ENCODE data around the gene KCND3. TPM values are rescaled to one million over a fixed set of nuclear protein-coding genes. Genes with fewer than 3 reads are reported as not detected.

KCND3 gene
- total and polyA plus RNA-seq, 4 donors, result 1.0 to 27.1 (median 6.1) TPM

DNA sequence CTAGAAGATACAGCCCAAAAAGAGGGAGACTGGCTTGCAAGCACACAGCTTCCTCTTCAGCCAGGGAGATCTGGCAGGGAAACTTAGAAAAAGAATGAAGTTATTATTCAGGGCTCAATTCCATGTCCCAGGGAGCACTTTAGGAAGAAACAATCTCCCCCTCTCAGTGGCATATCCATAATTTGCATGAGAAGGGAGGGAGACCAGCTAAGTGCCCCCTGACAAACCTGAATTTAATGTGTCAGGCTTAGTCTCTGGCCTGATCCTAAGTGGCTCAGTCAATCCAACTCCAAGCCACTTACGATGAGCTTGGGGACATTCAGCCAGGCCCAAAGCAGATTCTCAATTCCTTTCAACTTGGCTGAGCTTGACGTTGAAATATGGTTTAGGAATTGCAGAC, 17.7 kb upstream of the KCND3 start (continued):
- TF ChIP-seq HNF4G (IDR thresholded peaks at IDR 0.05) (no peak), FOXA1 (IDR thresholded peaks at IDR 0.05) (no peak)
- TF ChIP-seq, protein P1, sequence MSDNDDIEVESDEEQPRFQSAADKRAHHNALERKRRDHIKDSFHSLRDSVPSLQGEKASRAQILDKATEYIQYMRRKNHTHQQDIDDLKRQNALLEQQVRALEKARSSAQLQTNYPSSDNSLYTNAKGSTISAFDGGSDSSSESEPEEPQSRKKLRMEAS (IDR thresholded peaks at IDR 0.05), result no peak
- TF ChIP-seq, protein P2, sequence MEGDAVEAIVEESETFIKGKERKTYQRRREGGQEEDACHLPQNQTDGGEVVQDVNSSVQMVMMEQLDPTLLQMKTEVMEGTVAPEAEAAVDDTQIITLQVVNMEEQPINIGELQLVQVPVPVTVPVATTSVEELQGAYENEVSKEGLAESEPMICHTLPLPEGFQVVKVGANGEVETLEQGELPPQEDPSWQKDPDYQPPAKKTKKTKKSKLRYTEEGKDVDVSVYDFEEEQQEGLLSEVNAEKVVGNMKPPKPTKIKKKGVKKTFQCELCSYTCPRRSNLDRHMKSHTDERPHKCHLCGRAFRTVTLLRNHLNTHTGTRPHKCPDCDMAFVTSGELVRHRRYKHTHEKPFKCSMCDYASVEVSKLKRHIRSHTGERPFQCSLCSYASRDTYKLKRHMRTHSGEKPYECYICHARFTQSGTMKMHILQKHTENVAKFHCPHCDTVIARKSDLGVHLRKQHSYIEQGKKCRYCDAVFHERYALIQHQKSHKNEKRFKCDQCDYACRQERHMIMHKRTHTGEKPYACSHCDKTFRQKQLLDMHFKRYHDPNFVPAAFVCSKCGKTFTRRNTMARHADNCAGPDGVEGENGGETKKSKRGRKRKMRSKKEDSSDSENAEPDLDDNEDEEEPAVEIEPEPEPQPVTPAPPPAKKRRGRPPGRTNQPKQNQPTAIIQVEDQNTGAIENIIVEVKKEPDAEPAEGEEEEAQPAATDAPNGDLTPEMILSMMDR (IDR thresholded peaks at IDR 0.05; ENCODE audit: low read depth, low read length, missing input control), result no peak

DNA sequence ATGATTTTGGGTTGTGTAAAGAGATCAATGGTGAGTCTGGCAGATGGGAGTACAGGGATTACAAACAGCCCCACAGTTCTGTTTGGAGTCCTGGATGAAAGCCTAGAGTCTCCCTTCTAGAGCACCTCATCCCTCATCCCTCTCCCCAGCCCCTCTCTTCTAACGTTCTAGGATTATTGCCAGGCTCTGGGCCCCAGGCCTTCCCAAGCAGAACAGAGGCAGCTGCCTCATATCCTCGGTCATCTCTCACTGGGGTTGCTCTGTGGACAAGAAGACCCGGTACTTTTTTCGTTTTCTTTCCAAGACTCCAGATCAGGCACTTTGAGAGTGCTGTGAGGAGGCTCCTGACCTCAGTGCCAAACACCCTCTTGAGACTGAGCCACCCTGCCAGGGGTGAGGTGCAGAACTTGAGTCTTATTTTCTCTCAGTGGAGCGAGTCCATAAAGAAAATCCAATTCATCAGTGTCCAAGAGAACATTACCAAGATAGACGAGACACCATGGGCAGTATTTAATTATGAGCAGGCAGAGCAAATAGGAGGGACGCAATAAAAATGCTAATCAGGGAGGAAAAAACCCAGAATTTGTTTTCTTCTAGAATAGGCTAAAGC, 17.1 kb upstream of the KCND3 start:
- Histone ChIP-seq H3K27me3 (ENCODE audit: control insufficient read depth in 4 of 4, insufficient read depth in 4 of 4, low read length in 3 of 4) (no peaks in the 10 kb centered on the region), H3K36me3 (ENCODE audit: control insufficient read depth in 4 of 4, insufficient read depth in 3 of 4, low read depth in 1 of 4, low read length in 3 of 4) (no peaks in the 10 kb centered on the region), H3K9ac (ENCODE audit: low read depth in 1 of 2, low read length in 2 of 2) (no peak overlapping the region), H3K9me3 (ENCODE audit: control insufficient read depth in 4 of 4, low read length in 3 of 4) (no peaks in the 10 kb centered on the region), H3K4me1 (ENCODE audit: control insufficient read depth in 4 of 4, insufficient read depth in 4 of 4, low read length in 3 of 4) (no peaks in the 10 kb centered on the region), H3K4me3 (ENCODE audit: low read depth in 1 of 3, low read length in 3 of 3) (no peak overlapping the region), H3K27ac (ENCODE audit: low read depth in 1 of 2, low read length in 2 of 2) (no peak overlapping the region)
- DNase-seq (ENCODE audit: low spot score), result no peak
- 86% methylated on average over 7 of the region's 7 CpGs for WGBS
- no peak for TF ChIP-seq RXRA (IDR thresholded peaks at IDR 0.05)

DNA sequence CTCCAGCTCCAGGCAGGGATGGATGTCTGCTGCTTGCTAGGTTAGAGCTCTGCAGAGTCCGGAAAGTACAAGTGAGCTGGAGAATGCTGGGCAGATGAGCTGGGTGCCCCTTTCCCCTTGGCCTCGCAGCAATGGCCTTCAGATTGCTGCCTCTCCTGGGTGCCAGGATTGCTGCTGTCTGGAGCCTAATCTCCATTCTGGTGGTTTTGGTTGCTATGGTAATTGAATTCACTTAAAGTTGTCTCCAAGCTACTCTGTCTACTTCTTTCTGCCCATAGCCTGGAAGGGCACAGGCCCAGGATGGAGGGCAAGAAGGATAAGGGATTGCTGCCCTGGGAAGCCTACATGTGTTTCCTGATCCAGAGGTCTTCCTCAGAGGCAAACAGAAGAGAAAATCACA, 14.6 kb upstream of the KCND3 start:
- H3K36me3 ChIP-seq (ENCODE audit: control insufficient read depth in 4 of 4, insufficient read depth in 3 of 4, low read depth in 1 of 4, low read length in 3 of 4), result no peaks in the 10 kb centered on the region
- WGBS, result 89% methylated on average over 2 of the region's 2 CpGs
- DNase-seq (ENCODE audit: low spot score), result no peak
- H3K9me3 ChIP-seq (ENCODE audit: control insufficient read depth in 4 of 4, low read length in 3 of 4), result no peaks in the 10 kb centered on the region
- H3K4me1 ChIP-seq (ENCODE audit: control insufficient read depth in 4 of 4, insufficient read depth in 4 of 4, low read length in 3 of 4), result no peaks in the 10 kb centered on the region
- H3K4me3 ChIP-seq (ENCODE audit: low read depth in 1 of 3, low read length in 3 of 3), result no peak overlapping the region
- no peak overlapping the region for H3K27ac ChIP-seq (ENCODE audit: low read depth in 1 of 2, low read length in 2 of 2)
- TF ChIP-seq, protein P3, sequence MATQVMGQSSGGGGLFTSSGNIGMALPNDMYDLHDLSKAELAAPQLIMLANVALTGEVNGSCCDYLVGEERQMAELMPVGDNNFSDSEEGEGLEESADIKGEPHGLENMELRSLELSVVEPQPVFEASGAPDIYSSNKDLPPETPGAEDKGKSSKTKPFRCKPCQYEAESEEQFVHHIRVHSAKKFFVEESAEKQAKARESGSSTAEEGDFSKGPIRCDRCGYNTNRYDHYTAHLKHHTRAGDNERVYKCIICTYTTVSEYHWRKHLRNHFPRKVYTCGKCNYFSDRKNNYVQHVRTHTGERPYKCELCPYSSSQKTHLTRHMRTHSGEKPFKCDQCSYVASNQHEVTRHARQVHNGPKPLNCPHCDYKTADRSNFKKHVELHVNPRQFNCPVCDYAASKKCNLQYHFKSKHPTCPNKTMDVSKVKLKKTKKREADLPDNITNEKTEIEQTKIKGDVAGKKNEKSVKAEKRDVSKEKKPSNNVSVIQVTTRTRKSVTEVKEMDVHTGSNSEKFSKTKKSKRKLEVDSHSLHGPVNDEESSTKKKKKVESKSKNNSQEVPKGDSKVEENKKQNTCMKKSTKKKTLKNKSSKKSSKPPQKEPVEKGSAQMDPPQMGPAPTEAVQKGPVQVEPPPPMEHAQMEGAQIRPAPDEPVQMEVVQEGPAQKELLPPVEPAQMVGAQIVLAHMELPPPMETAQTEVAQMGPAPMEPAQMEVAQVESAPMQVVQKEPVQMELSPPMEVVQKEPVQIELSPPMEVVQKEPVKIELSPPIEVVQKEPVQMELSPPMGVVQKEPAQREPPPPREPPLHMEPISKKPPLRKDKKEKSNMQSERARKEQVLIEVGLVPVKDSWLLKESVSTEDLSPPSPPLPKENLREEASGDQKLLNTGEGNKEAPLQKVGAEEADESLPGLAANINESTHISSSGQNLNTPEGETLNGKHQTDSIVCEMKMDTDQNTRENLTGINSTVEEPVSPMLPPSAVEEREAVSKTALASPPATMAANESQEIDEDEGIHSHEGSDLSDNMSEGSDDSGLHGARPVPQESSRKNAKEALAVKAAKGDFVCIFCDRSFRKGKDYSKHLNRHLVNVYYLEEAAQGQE (IDR thresholded peaks at IDR 0.05), result no peak
- TF ChIP-seq EGR1 (IDR thresholded peaks at IDR 0.05; ENCODE audit: low read depth in 2 of 2), result no peak
- TF ChIP-seq RAD21 (IDR thresholded peaks at IDR 0.05), result no peak
- no peak for TF ChIP-seq SP1 (IDR thresholded peaks at IDR 0.05)
- TF ChIP-seq TAF1 (conservative IDR thresholded peaks at IDR 0.05), result no peak
- TF ChIP-seq YY1 (IDR thresholded peaks at IDR 0.05), result no peak
- no peak for TF ChIP-seq JUND (IDR thresholded peaks at IDR 0.05)
- TF ChIP-seq, protein P4, sequence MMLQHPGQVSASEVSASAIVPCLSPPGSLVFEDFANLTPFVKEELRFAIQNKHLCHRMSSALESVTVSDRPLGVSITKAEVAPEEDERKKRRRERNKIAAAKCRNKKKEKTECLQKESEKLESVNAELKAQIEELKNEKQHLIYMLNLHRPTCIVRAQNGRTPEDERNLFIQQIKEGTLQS (IDR thresholded peaks at IDR 0.05), result no peak
- no peak for TF ChIP-seq HNF4G (IDR thresholded peaks at IDR 0.05)
- no peak for TF ChIP-seq NR2F2 (IDR thresholded peaks at IDR 0.05)
- TF ChIP-seq FOXA2 (IDR thresholded peaks at IDR 0.05), result no peak
- TF ChIP-seq FOXA1 (IDR thresholded peaks at IDR 0.05), result no peak
- TF ChIP-seq, protein P1 (IDR thresholded peaks at IDR 0.05), result no peak
- no peak for TF ChIP-seq GABPA (IDR thresholded peaks at IDR 0.05 in 1 of 2, conservative IDR thresholded peaks at IDR 0.05 in 1 of 2)
- no peak for TF ChIP-seq RXRA (IDR thresholded peaks at IDR 0.05)
- TF ChIP-seq, protein P5, sequence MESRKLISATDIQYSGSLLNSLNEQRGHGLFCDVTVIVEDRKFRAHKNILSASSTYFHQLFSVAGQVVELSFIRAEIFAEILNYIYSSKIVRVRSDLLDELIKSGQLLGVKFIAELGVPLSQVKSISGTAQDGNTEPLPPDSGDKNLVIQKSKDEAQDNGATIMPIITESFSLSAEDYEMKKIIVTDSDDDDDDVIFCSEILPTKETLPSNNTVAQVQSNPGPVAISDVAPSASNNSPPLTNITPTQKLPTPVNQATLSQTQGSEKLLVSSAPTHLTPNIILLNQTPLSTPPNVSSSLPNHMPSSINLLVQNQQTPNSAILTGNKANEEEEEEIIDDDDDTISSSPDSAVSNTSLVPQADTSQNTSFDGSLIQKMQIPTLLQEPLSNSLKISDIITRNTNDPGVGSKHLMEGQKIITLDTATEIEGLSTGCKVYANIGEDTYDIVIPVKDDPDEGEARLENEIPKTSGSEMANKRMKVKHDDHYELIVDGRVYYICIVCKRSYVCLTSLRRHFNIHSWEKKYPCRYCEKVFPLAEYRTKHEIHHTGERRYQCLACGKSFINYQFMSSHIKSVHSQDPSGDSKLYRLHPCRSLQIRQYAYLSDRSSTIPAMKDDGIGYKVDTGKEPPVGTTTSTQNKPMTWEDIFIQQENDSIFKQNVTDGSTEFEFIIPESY (IDR thresholded peaks at IDR 0.05), result no peak
- TF ChIP-seq, protein P2 (IDR thresholded peaks at IDR 0.05; ENCODE audit: low read depth, low read length, missing input control), result no peak
- no peak overlapping the region for H3K9ac ChIP-seq (ENCODE audit: low read depth in 1 of 2, low read length in 2 of 2)
- no peaks in the 10 kb centered on the region for H3K27me3 ChIP-seq (ENCODE audit: control insufficient read depth in 4 of 4, insufficient read depth in 4 of 4, low read length in 3 of 4)
